HepG2 (cell line): Measurements from ENCODE around the gene SLC23A2.

ENCODE experiments used
- ATF6 ChIP-seq: sonication (generic); formaldehyde crosslinking; conservative IDR thresholded peaks from 2 replicates; pipeline ENCODE4 v1.4.0; 2020; ENCODE audit warnings: missing genetic modification reagents
- ESRRA ChIP-seq: sonication (generic); formaldehyde crosslinking; IDR thresholded peaks from 2 replicates; pipeline ENCODE4 v1.5.1; 2020; ENCODE audit warnings: mild to moderate bottlenecking, low read depth, missing genetic modification reagents
- EZH2 ChIP-seq: conservative IDR thresholded peaks from 2 replicates; pipeline ENCODE4 v1.6.1; 2012; ENCODE audit warnings: mild to moderate bottlenecking, low read depth, low read length, moderate library complexity
- KAT2B ChIP-seq: fragments of 150-350 bp; IDR thresholded peaks from 2 replicates; pipeline ENCODE4 v1.6.1; 2014; ENCODE audit warnings: low read depth, low read length, borderline replicate concordance
- KDM6A ChIP-seq: IDR thresholded peaks from 2 replicates; pipeline ENCODE4 v1.6.1; 2016; ENCODE audit warnings: low read depth
- POLR2AphosphoS2 ChIP-seq: IDR thresholded peaks from 2 replicates; pipeline ENCODE4 v1.6.1; 2011; ENCODE audit warnings: low read depth, low read length, improper control_type of control experiment
- RBAK ChIP-seq: sonication (generic); formaldehyde crosslinking; IDR thresholded peaks from 2 replicates; pipeline ENCODE4 v1.5.1; 2020; ENCODE audit warnings: mild to moderate bottlenecking, missing genetic modification reagents
- RELA ChIP-seq: sonication (generic); formaldehyde crosslinking; IDR thresholded peaks from 2 replicates; pipeline ENCODE4 v1.4.0; 2020; ENCODE audit warnings: missing genetic modification reagents
- ZNF136 ChIP-seq: sonication (generic); formaldehyde crosslinking; IDR thresholded peaks from 2 replicates; pipeline ENCODE4 v1.8.1; 2022; ENCODE audit warnings: low read depth, mild to moderate bottlenecking, moderate library complexity, missing genetic modification reagents
- ZNF180 ChIP-seq: sonication (generic); formaldehyde crosslinking; IDR thresholded peaks from 2 replicates; pipeline ENCODE4 v1.4.0; 2020; ENCODE audit warnings: low read depth, missing genetic modification reagents, borderline replicate concordance
- ZNF629 ChIP-seq: sonication (generic); formaldehyde crosslinking; conservative IDR thresholded peaks from 2 replicates; pipeline ENCODE4 v1.5.0; 2020; ENCODE audit warnings: missing genetic modification reagents
- ZNF816 ChIP-seq: sonication (generic); formaldehyde crosslinking; IDR thresholded peaks from 2 replicates; pipeline ENCODE4 v1.8.0; 2022; ENCODE audit warnings: missing genetic modification reagents, mild to moderate bottlenecking, borderline replicate concordance
- TF ChIP-seq, protein P1 (sequence below): sonication (generic); formaldehyde crosslinking; IDR thresholded peaks from 2 replicates; pipeline ENCODE4 v1.5.0; 2020; ENCODE audit warnings: mild to moderate bottlenecking, missing genetic modification reagents, moderate library complexity
- TF ChIP-seq, protein P2 (sequence below): sonication (generic); formaldehyde crosslinking; IDR thresholded peaks from 2 replicates; pipeline ENCODE4 v1.4.0; 2020; ENCODE audit warnings: missing genetic modification reagents, borderline replicate concordance

- TF ChIP-seq ZNF180 (CRISPR knock-in tag), result no peak
- TF ChIP-seq ATF6 (CRISPR knock-in tag), result no peak
- TF ChIP-seq EZH2, result no peak
- TF ChIP-seq POLR2AphosphoS2, result no peak
- no peak for TF ChIP-seq ESRRA (CRISPR knock-in tag)
- no peak for TF ChIP-seq RELA
- no peak for TF ChIP-seq ZNF629 (CRISPR knock-in tag)
- TF ChIP-seq ZNF136, result no peak
- TF ChIP-seq KDM6A (CRISPR knock-in tag), result no peak
- TF ChIP-seq, protein P1, sequence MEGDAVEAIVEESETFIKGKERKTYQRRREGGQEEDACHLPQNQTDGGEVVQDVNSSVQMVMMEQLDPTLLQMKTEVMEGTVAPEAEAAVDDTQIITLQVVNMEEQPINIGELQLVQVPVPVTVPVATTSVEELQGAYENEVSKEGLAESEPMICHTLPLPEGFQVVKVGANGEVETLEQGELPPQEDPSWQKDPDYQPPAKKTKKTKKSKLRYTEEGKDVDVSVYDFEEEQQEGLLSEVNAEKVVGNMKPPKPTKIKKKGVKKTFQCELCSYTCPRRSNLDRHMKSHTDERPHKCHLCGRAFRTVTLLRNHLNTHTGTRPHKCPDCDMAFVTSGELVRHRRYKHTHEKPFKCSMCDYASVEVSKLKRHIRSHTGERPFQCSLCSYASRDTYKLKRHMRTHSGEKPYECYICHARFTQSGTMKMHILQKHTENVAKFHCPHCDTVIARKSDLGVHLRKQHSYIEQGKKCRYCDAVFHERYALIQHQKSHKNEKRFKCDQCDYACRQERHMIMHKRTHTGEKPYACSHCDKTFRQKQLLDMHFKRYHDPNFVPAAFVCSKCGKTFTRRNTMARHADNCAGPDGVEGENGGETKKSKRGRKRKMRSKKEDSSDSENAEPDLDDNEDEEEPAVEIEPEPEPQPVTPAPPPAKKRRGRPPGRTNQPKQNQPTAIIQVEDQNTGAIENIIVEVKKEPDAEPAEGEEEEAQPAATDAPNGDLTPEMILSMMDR, result no peak
- no peak for TF ChIP-seq RBAK (CRISPR knock-in tag)
- no peak for TF ChIP-seq ZNF816 (CRISPR knock-in tag)
- TF ChIP-seq, protein P2, sequence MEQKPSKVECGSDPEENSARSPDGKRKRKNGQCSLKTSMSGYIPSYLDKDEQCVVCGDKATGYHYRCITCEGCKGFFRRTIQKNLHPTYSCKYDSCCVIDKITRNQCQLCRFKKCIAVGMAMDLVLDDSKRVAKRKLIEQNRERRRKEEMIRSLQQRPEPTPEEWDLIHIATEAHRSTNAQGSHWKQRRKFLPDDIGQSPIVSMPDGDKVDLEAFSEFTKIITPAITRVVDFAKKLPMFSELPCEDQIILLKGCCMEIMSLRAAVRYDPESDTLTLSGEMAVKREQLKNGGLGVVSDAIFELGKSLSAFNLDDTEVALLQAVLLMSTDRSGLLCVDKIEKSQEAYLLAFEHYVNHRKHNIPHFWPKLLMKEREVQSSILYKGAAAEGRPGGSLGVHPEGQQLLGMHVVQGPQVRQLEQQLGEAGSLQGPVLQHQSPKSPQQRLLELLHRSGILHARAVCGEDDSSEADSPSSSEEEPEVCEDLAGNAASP, result no peak
- no peak for TF ChIP-seq KAT2B
Observed at GRCh38 chr20:4951299-4951698, 50.0 kb downstream of the SLC23A2 start.
